IMR-90 (cell line): ENCODE results near the gene BLOC1S6.

Source experiments
- BHLHE40 ChIP-seq: fragments of 150-350 bp; IDR thresholded peaks from 2 replicates; pipeline ENCODE4 v1.6.1; 2016; ENCODE audit warnings: mild to moderate bottlenecking, low read depth, low read length
- CEBPB ChIP-seq: IDR thresholded peaks from 2 replicates; pipeline ENCODE4 v1.6.1; 2012; ENCODE audit warnings: low read depth, low read length, improper control_type of control experiment
- CHD1 ChIP-seq: IDR thresholded peaks from 2 replicates; pipeline ENCODE4 v1.6.1; 2012; ENCODE audit warnings: low read depth, low read length, improper control_type of control experiment
- MAFK ChIP-seq: IDR thresholded peaks from 2 replicates; pipeline ENCODE4 v1.6.1; 2012; ENCODE audit warnings: low read depth, low read length, improper control_type of control experiment
- MXI1 ChIP-seq: IDR thresholded peaks from 2 replicates; pipeline ENCODE4 v1.6.1; 2012; ENCODE audit warnings: low read depth, mild to moderate bottlenecking, low read length, moderate library complexity, borderline replicate concordance
- POLR2A ChIP-seq: IDR thresholded peaks from 2 replicates; pipeline ENCODE4 v1.6.1; 2012; ENCODE audit warnings: mild to moderate bottlenecking, low read depth, low read length
- RCOR1 ChIP-seq: IDR thresholded peaks from 2 replicates; pipeline ENCODE4 v1.6.1; 2012; ENCODE audit warnings: mild to moderate bottlenecking, low read length, improper control_type of control experiment; ENCODE audit not compliant: insufficient replicate concordance
- RFX5 ChIP-seq: IDR thresholded peaks from 2 replicates; pipeline ENCODE4 v1.8.0; 2012; ENCODE audit warnings: low read depth, mild to moderate bottlenecking, low read length, moderate library complexity
- SMC3 ChIP-seq: fragments of 150-350 bp; IDR thresholded peaks from 2 replicates; pipeline ENCODE4 v1.6.1; 2016; ENCODE audit warnings: low read depth, mild to moderate bottlenecking, antibody characterized with exemption, low read length, moderate library complexity
- TF ChIP-seq, protein P1 (sequence below): conservative IDR thresholded peaks from 2 replicates; pipeline ENCODE4 v1.5.1; 2012; ENCODE audit warnings: mild to moderate bottlenecking, low read depth, low read length, improper control_type of control experiment

GRCh38 chr15:45581919-45582318, 5.3 kb upstream of the BLOC1S6 start:
- TF ChIP-seq RCOR1 (no peak), BHLHE40 (no peak), CHD1 (no peak), RFX5 (no peak), CEBPB (no peak), MAFK (no peak), POLR2A (no peak), MXI1 (no peak), SMC3 (no peak)
- TF ChIP-seq, protein P1, sequence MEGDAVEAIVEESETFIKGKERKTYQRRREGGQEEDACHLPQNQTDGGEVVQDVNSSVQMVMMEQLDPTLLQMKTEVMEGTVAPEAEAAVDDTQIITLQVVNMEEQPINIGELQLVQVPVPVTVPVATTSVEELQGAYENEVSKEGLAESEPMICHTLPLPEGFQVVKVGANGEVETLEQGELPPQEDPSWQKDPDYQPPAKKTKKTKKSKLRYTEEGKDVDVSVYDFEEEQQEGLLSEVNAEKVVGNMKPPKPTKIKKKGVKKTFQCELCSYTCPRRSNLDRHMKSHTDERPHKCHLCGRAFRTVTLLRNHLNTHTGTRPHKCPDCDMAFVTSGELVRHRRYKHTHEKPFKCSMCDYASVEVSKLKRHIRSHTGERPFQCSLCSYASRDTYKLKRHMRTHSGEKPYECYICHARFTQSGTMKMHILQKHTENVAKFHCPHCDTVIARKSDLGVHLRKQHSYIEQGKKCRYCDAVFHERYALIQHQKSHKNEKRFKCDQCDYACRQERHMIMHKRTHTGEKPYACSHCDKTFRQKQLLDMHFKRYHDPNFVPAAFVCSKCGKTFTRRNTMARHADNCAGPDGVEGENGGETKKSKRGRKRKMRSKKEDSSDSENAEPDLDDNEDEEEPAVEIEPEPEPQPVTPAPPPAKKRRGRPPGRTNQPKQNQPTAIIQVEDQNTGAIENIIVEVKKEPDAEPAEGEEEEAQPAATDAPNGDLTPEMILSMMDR = no peak
